GM21360 (cell line): Measurements from ENCODE around the gene BAZ2B.

Experiments used
- ATAC-seq: cut with Tn5 transposase; IDR thresholded peaks from one replicate; pipeline ENCODE4 v1.9.1; 2021; ENCODE audit warnings: mild to moderate bottlenecking, moderate library complexity; ENCODE audit not compliant: unreplicated experiment

The BAZ2B gene

DNA sequence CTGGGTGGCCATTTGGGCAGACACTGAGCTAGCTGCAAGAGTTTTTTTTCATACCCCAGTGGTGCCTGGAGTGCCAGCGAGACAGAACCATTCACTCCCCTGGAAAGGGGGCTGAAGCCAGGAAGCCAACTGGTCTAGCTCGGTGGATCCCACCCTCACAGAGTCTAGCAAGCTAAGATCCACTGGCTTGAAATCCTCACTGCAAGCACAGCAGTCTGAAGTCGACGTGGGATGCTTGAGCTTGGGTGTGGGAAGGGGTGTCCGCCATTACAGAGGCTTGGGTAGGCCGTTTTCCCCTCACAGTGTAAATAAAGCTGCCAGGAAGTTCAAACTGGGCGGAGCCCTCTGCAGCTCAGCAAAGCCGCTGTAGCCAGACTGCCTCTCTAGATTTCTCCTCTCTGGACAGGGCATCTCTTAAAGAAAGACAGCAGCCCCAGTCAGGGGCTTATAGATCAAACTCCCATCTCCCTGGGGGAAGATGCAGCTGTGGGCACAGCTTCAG is 260.2 kb downstream of the BAZ2B start:
- no peak for ATAC-seq

DNA sequence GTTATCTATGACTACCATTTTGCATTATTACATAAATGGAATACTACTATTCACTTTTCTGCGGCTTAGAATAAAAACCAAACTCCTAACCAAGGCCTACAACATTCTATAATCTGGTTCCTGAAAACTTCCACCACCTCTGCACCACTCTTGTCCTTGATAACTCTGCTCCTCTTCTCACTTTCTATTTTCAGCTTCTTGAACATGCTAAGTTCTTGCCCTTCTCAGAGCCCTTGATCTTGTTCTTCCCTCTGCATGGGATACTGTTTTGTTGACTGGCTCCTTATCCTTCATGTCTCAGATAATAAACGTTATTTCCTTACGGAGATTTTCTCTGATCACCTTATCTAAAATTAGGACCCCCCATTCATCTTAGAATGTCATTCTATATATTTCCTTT is 264.4 kb downstream of the BAZ2B start:
- no peak for ATAC-seq

DNA sequence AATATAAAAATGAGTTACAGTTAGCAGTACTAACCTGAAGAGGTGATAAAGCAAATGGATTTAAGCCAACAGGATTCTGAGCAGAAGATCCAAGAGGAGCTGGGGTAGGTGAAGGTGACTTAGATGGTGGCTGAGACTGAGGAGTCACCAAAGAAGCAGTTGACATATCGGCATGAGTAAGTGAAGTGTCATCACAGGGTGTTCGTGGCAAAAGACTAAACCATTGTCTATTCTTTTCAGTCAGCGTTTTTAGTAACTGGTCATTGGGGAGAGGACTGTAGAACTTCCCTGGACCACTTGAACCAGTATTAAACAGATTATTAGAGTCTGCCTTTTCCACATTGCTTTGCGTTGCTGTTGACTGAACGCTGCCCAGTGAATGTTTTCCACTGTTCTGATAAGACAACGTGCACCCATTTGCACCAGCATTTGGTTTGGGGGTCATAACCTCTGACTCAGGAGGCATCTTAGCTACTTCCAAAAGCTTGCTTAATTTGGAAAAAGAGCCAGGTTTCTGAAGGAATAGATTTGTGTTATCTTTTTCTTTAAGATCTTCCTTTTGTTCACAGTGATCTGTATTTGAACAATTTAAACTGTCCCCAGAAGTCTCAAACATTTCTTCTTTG is 266.6 kb downstream of the BAZ2B start:
- no peak for ATAC-seq

DNA sequence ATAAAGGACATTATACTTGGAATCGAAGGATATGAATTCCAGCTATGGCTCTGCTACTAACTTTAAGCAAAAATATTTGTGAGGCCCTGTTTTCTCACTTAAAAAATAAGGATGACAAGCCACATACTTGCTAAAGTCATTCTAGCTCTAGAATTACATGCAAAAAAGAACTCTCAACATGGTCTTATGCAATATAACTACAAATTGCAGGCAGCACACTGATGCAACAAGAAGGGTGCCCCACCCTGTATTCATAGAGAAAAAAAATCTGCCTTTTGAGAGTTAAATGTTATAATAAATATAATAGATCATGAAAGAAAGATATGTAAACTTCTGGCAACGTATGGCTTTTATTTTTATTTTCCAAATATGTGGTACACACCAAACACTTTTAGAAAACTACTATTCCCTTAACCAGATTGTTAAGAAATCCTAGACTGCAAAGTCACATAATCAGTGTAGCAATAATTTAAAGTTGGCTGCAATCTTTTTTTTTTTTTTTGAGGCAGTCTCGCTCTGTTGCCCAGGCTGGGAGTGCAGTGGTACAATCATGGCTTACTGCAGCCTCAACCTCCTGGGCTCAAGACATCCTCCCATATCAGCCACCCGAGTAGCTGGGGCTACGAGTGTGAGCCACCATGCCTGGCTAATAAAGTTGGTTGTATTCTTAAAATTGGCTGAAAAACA is 289.6 kb downstream of the BAZ2B start:
- no peak for ATAC-seq

DNA sequence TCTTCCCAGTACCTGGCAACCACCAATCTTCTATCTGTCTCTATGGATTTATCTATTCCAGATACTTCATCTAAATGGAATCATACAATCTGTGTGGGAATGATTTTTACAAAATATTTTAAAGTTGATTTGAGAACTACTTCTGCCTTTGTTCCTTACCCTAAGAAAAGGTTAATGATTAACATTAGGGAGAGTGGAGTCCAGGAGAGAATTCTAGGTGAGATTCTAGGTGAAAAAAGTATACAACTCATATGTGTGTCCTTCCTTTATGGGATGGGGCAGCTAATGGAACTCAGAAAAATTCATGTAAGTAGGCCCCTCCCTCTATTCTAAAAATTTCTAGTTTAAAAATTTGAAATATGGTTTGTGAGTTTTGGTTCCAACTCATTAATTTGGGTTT is 293.9 kb downstream of the BAZ2B start:
- no peak for ATAC-seq

DNA sequence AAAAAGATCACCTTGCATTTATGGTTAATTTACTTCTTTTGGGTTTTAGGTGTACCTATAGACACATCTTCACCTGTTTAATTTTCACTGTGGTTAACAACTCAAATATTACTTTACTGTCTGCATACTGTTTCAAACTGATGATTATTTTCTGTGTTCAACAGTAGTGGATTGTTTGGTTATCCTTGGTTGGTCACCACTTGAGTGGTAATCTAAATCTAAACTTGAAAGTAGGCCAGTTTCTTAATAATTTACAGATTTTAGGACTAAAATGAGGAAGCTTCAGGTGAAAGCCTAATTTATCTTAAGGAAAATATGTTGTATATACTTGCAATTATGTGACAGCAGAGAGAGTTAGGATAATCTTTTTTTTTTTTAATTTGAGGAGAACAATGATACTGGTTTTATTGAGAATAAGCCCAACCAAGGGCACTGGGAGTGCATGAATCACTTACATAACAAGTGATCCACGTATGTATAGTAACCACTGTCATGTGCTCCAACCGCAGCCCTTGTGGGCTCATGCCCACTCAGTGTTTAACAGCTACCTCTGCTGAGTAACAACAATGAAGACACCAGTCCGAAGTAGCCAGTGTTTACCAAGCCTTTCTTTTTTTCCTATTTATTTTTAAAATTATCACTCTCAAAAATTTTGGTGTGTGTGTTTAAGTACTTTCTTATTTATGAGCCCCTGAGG is 298.8 kb downstream of the BAZ2B start:
- no peak for ATAC-seq

DNA sequence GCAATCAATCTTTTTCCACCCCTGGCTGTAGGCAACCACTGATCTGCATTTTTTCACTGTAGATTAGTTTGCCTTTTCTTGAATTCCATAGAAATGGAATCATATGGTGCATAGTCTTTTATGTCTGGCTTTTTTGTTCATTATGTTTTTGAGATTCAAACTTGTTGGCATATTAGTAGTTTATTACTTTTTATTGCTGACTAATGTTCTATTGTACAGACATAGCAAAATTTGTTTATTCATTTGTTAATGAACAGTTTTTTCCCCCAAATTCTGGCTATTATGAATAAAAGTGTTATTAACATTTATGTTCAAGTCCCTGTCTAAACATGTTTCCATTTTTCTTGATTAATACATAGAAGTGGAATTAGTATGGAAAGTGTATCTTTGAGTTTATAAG is 308.4 kb downstream of the BAZ2B start:
- ATAC-seq, result no peak

DNA sequence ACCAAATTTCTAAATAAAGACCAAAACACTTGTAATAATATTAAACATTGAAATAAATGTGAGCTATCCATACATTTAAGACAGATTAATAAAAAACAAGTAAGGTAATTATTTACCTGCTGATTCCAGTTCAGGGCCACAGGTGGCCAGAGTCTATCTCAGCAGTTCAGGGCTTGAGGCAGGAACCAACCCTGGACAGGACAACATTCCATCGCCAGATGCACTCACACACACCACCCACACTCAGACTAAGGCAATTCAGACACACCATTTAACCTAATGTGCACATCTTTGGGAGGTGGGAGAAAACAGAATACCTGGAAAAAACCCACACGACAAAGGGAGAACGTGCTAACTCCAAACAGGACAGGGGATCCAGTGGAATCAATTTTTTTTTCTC is 315.8 kb downstream of the BAZ2B start:
- ATAC-seq, result no peak

DNA sequence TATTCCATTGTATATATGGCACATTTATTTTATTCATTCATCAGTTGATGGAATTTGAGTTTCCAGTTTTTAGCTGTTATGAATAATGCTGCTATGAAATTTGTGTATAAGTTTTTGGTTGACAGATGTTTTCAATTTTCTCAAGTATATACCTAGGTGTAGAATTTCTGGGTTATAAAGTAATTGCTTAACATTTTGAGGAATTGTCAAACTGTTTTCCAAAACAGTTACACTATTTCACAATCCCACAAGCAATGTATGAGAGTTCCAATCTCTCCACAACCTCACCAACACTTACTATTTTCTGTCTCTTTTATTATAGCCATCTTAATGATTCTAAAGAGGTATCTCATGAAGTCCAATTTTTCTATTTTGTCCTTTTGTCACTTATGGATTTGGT is 317.4 kb downstream of the BAZ2B start:
- no peak for ATAC-seq

DNA sequence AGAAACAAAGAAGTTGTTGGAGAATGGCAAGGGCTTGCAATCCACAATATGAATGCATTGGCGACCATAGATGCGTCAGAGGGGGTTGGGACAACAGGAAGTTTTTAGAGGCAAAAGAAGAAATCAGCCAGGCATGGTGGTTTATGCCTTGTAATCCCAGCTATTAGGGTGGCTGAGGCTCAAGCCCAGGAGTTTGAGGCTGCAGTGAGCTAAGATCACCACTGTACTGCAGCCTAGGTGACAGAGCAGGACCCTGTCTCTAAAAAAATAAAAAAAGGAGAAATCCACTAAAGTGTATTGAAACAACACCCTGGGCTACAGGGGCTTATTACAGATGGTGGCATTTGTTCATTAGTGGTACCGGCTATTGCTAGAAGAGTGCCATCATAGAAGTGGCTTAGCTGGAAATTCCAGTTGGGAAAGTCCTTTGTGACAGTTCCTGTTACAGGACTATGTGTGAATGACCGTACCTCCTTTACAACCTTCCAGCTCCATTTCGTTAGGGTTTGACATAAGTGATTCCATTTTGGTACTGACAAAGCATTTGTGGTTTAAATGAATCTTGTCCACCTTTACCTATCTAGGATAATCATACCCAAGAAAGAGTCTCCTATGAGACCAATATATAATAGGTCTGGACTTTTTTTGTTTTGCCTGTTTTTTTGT is 319.2 kb downstream of the BAZ2B start:
- no peak for ATAC-seq

DNA sequence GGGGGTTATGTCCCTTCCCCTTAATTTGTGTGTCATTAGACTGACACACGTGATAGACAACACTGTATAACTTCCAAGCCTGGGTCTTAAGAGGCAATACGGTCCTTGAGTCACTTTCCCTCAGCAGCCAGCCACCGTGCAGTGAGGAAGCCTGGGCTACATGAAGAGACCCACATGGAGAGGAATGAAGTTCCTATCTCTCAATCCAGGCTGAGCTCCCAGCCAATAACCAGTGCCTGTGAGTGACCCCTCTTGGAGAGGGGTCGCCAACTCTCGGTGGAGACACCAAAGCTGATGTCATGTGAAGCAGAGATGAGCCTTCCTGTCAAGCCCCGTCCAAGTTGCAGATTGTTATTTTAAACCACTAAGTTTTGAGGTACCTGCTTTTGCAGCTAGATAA is 324.2 kb downstream of the BAZ2B start:
- no peak for ATAC-seq

DNA sequence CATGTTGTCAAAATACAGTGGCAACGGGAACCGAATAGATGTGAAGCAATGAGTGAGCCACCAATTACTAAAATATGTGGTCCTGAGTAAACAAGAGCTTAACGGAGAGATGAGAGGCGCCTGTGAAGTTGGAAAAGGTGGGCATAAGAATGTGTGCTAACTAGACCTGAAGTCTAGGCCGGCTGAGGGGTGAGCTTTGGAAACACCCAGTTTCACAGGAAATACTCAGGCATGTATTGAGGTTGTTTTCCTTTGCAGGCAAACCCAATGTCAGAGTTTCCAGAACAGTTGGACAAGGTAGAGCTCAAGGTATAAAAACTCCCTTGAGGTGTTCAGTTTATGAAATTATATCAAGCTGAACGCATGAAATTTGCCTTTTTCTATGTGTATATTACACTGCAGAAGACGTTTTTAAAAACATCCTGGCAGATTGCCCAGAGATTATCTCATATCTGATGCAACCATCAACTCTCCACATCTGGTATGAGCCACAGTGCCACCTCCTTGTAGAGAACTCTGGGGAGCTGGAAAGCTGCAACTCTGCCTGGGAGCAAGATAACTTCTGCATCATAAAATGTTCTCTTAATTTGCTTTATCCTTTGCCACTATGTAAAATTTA is 325.9 kb downstream of the BAZ2B start:
- no peak for ATAC-seq

DNA sequence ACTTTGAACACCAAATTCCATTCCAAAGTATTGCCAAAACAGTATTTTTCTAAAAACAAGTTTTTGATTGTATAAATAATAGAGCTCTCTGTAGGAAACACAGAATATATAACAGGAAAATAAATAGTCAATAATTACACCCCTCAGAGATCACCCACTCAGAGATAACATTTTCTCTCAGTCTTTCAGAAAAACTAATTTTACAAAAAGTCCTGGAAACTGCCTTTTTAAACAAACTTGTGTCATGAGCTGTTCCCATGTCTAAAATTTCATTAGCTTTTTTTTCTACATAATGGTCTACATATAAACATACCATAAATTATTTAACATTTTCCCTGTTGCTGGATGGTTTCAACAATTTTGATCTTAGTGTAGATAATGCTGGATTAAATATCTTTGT is 328.6 kb downstream of the BAZ2B start:
- no peak for ATAC-seq

DNA sequence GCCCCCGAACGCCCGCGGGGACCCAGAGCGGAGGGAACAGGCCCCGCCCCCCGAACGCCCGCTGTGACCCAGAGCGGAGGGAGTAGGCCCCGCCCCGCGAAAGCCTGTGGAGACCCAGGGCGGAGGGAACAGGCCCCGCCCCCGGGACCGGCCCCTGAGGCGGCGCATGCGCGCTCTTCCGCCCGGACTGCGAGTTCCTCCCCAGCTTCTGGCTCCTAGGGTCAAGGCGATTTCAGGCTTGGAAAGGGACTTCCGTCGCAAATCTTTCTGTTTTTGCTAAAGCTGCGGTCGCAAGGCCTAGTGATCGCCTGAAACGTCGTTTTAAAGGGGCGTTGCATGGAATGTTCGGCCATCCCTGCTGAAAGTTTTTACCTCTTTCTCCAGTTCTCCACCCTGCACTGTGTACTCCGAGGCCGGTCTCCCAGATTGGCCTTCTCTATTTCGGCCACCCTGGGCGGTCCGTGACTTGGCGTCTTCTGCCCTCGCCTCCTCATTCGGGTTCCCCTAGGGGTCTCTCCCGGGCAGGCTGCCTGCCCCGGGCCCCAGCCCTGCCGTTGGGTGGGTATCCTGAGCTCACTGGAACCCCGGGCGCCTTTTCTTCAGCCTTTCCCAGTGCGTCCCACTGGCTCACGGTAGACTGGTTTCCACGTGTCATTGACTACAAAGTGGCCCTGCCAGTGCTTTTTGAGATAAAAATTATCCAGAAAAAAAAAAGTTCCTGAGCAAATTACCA is 329.5 kb downstream of the BAZ2B start:
- ATAC-seq, result peak; percentile 96

DNA sequence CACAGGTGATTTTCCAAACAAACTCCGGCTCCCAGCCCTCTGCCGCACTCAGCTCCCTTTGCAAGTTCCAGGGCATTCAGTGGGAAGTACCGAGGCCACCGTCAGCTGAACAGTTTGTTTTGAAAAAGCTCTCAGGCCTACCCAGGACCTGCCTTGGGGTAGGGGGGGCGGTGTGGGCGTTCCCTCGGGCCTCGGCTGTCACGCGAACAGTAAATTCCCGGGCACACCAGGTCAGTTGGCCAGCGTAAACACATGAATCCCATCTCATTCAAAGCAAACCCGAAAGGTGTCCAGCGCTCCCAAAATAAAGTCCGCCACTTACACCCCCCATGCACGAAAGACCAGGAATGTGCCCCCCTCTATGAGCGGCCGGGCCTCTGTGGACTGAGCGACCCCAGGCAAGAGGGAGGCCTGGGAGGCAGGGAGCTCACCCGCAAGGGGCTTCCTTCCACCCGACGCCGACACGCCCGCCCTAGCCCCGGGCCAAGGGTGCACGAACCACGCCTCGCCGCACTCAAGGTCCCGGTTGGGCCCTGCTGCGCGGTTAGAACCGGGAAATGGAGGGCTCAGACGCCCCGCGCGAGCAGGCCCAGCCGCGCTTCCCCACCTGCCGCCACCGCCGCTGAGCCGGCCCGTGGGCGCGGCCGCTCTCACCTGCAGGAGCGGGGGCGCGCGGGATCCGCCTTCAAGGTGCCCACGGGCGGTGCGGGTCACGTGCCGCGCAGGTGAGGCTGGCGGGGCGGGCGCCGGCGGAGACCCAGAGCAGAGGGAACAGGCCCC is 330.2 kb downstream of the BAZ2B start, which contains the start of gene WDSUB1:
Gene WDSUB1, minus strand, starts transcription at position 775 of the 780 bp plus-strand sequence. CDS start 3,634 bp downstream, outside the sequence.
- ATAC-seq, result peak; percentile 25

DNA sequence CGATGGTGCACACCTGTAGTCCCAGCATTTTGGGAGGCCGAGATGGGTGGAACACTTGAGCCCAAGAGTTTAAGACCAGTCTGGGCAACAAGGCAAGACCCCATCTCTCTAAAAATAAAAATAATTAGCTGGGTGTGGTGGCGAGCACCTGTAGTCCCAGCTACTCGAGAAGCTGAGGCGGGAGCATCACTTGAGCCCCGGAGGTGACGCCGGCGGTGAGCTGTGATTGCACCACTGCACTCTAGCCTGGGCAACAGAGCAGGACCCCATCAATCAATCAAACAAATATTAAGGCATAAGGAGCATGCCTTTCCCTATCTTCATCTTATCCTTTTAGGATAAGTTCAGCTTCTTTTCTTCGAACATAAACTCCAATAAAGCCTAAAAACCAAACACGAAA is 330.9 kb downstream of the BAZ2B start:
- ATAC-seq, result no peak

DNA sequence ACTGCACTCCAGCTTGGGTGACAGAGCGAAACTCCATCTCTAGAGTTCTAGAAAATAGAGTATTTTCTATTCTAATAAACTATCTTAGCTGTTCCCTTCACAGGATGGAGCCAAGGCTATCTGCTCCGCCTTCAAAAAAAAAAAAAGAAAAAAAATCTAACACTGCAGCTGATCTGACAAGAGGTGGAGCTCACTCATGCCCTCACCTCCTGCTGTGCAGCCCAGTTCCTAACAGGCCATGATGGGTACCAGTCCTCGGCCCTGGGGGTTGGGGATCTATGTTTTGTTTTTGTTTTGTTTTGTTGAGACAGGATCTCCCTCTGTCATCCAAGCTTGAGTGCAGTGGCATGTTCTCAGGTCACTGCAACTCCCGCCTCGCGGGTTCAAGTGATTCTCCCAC is 332.8 kb downstream of the BAZ2B start:
- ATAC-seq, result no peak

DNA sequence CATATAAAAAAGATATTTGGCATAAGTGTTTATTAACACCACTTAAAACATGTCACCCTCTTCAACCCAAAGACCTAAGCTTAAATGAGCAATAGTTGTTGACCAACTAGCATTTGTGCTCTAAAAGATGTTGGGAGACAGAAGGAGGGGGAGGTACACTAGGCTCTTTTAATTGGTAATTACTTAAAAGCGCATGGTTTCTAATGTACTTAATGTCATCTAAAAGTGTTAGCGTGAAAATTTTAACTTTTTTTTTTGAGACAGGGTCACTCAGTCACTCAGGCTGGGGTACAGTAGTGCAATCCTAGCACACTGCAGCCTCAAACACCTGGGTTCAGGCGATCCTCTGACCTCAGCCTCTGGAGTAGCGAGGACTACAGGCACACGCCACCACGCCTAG is 335.3 kb downstream of the BAZ2B start:
- no peak for ATAC-seq

DNA sequence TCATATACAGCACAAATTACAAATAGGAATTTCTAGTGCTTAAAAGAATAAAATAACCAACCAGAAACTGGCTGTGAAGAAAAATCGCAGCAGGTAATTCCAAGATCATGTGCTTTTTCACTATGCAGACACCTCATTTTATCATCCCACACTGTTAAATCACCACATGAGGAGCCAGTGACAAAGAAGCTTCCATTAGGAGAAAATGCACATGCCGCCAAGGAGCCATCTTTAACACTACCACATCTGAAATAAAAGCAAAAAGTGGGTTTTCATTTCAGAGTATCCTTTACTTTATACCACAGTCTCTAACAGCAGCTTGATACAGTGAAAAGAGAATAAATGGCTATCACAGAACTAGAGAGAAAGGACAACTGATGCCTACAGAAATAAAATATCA is 336.6 kb downstream of the BAZ2B start:
- ATAC-seq, result no peak

DNA sequence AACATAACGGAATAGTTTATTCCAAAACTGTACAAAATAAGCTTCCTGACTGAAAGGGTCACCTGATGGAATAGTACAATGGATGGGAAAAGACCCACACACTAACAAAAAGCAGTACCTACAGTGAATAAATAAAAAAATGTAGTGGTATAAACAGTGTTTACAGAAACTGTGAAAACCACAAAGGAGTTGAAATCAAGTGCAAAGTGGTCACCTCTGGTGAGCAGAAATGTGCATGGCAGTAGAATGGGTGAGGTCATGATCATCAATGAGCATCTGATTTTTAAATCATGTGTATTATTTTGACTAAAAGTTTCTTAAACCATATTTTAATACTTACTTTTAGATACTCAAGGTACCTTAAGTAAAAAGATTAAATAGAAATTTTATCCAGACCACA is 341.2 kb downstream of the BAZ2B start:
- no peak for ATAC-seq
